GM19239 (cell line): ENCODE results near the gene GPS1.
"Not testable (repeated sequence)": the region's sequence is repeated elsewhere in the genome, so short reads cannot be mapped to it uniquely, and the experiment has no call there.

Experiments used
- DNase-seq: peaks from one replicate; pipeline ENCODE4 v3.0.0; 2011; ENCODE audit warnings: low spot score; ENCODE audit not compliant: insufficient read length
- FAIRE-seq: peaks from 2 replicates; lab custom pipeline; 2011; peaks lifted over from hg19 to GRCh38; lab: Jason Lieb, UNC

The GPS1 gene

GRCh38 chr17:82038796-82039409 lies 12.8 kb upstream of the GPS1 start:
- not testable (repeated sequence) for FAIRE-seq, DNase-seq

GRCh38 chr17:82039695-82040299 lies 11.9 kb upstream of the GPS1 start:
- FAIRE-seq (no peak), DNase-seq (no peak)

- FAIRE-seq (no peak), DNase-seq (no peak)
Observed at GRCh38 chr17:82041144-82041814, 10.4 kb upstream of the GPS1 start.

- FAIRE-seq: no peak
- DNase-seq: no peak
Observed at GRCh38 chr17:82042649-82043048, 9.0 kb upstream of the GPS1 start.

- DNase-seq (no peak), FAIRE-seq (no peak)
Observed at GRCh38 chr17:82043507-82043906, 8.2 kb upstream of the GPS1 start.

- no peak for DNase-seq
- no peak for FAIRE-seq
Observed at GRCh38 chr17:82045936-82046484, 5.7 kb upstream of the GPS1 start.

GRCh38 chr17:82046903-82047302 lies 4.8 kb upstream of the GPS1 start:
- DNase-seq (no peak), FAIRE-seq (no peak)

GRCh38 chr17:82047379-82047778 lies 4.3 kb upstream of the GPS1 start:
- no peak for FAIRE-seq
- no peak for DNase-seq

GRCh38 chr17:82047914-82048570 lies 3.7 kb upstream of the GPS1 start:
- FAIRE-seq (no peak), DNase-seq (no peak)

- DNase-seq: no peak
- FAIRE-seq: no peak
Observed at GRCh38 chr17:82048571-82048971, 3.1 kb upstream of the GPS1 start.

GRCh38 chr17:82049106-82049505 lies 2.6 kb upstream of the GPS1 start:
- DNase-seq: no peak
- no peak for FAIRE-seq

- FAIRE-seq: no peak
- no peak for DNase-seq
Observed at GRCh38 chr17:82049521-82049971, 2.2 kb upstream of the GPS1 start.

GRCh38 chr17:82050152-82050760 lies 1.4 kb upstream of the GPS1 start:
- DNase-seq: no peak
- no peak for FAIRE-seq

GRCh38 chr17:82050761-82051641 lies 697 bp upstream of the GPS1 start:
- no peak for DNase-seq
- FAIRE-seq: no peak

- FAIRE-seq (no peak), DNase-seq (no peak)
Observed at GRCh38 chr17:82052638-82053059, 951 bp downstream of the GPS1 start.

- DNase-seq (no peak), FAIRE-seq (no peak)
Observed at GRCh38 chr17:82053130-82053529, 1.4 kb downstream of the GPS1 start.

- DNase-seq (no peak), FAIRE-seq (no peak)
Observed at GRCh38 chr17:82053556-82054263, 2.0 kb downstream of the GPS1 start.

- FAIRE-seq (no peak), DNase-seq (no peak)
Observed at GRCh38 chr17:82054351-82055022, 2.8 kb downstream of the GPS1 start.
